Nucleus accumbens (tissue), 56 donors: ENCODE measurements around the gene KCNC1.

Experiments used
- DNase-seq, 56 donors: peaks; one replicate each; lab custom pipeline; 2025; lab: John Stamatoyannopoulos, UW

KCNC1 gene

GRCh38 chr11:17750013-17750800 lies 15.6 kb downstream of the KCNC1 start:
- DNase-seq, result no peak

- no peak for DNase-seq
Measured at GRCh38 chr11:17750801-17751165, 16.2 kb downstream of the KCNC1 start.

- no peak for DNase-seq
Measured at GRCh38 chr11:17751558-17751957, 17.0 kb downstream of the KCNC1 start.

GRCh38 chr11:17752144-17752543 lies 17.6 kb downstream of the KCNC1 start:
- peak in 7 of 56 donors; percentile 14 to 42 (median 26) for DNase-seq

GRCh38 chr11:17753153-17753552 lies 18.6 kb downstream of the KCNC1 start:
- no peak for DNase-seq

GRCh38 chr11:17753641-17754040 lies 19.1 kb downstream of the KCNC1 start:
- DNase-seq, result no peak

- no peak for DNase-seq
Measured at GRCh38 chr11:17755891-17756290, 21.3 kb downstream of the KCNC1 start.

- peak in 13 of 56 donors; percentile 4 to 57 (median 13) for DNase-seq
Measured at GRCh38 chr11:17760102-17761029, 25.8 kb downstream of the KCNC1 start.

- DNase-seq, result no peak
Measured at GRCh38 chr11:17762309-17762974, 27.9 kb downstream of the KCNC1 start.

GRCh38 chr11:17763244-17763643 lies 28.7 kb downstream of the KCNC1 start:
- no peak for DNase-seq

GRCh38 chr11:17763703-17764102 lies 29.1 kb downstream of the KCNC1 start:
- DNase-seq, result no peak

- DNase-seq, result peak in 2 of 56 donors; percentile 13 to 22
Measured at GRCh38 chr11:17764446-17765218, 30.1 kb downstream of the KCNC1 start.

- peak in 29 of 56 donors; percentile 10 to 82 (median 43) for DNase-seq
Measured at GRCh38 chr11:17765356-17766072, 30.9 kb downstream of the KCNC1 start.

GRCh38 chr11:17766073-17766359 lies 31.4 kb downstream of the KCNC1 start:
- DNase-seq, result peak in 7 of 56 donors; percentile 28 to 49 (median 42)

- no peak for DNase-seq
Measured at GRCh38 chr11:17766590-17766989, 32.0 kb downstream of the KCNC1 start.

- no peak for DNase-seq
Measured at GRCh38 chr11:17767301-17767885, 32.8 kb downstream of the KCNC1 start.

GRCh38 chr11:17767914-17768313 lies 33.3 kb downstream of the KCNC1 start:
- no peak for DNase-seq

GRCh38 chr11:17768547-17768946 lies 34.0 kb downstream of the KCNC1 start:
- no peak for DNase-seq

- no peak for DNase-seq
Measured at GRCh38 chr11:17769218-17769617, 34.6 kb downstream of the KCNC1 start.
